Keratinocyte (primary cell): ENCODE data around the gene TRABD2B. TPM values are rescaled to one million over a fixed set of nuclear protein-coding genes. Genes with fewer than 3 reads are reported as not detected.

Source experiments
- DNase-seq: peaks from one replicate; pipeline ENCODE4 v3.0.0-alpha.2; 2011; ENCODE audit warnings: low read depth, missing footprints, low spot score
- FAIRE-seq: peaks from 2 replicates; lab custom pipeline; 2011; peaks lifted over from hg19 to GRCh38; lab: Jason Lieb, UNC
- H2AFZ ChIP-seq: 2 replicates; pipeline ENCODE4 v1.6.0; 2012; ENCODE audit warnings: low read length, control low read depth, inconsistent platforms; ENCODE audit not compliant: control insufficient read depth
- H3K27ac ChIP-seq: 2 replicates; pipeline ENCODE4 v1.5.1; 2011; ENCODE audit warnings: low read length; ENCODE audit not compliant: control insufficient read depth, insufficient read depth
- H3K27me3 ChIP-seq: 3 replicates; pipeline ENCODE4 v1.6.0; 2011; ENCODE audit warnings: low read length; ENCODE audit not compliant: control insufficient read depth, insufficient read depth; ENCODE audit errors: extremely low read depth
- H3K36me3 ChIP-seq, 2 experiments: 2 replicates in 1 of 2; 3 replicates in 1 of 2; pipeline ENCODE4 v1.5.1; 2011; ENCODE audit warnings: low read length in 2 of 2, mild to moderate bottlenecking in 1 of 2; ENCODE audit not compliant: control insufficient read depth in 2 of 2, insufficient read depth in 2 of 2; ENCODE audit errors: extremely low read depth in 1 of 2
- H3K4me1 ChIP-seq: 3 replicates; pipeline ENCODE4 v1.5.1; 2011; ENCODE audit warnings: low read length; ENCODE audit not compliant: control insufficient read depth, insufficient read depth; ENCODE audit errors: extremely low read depth
- H3K4me2 ChIP-seq: 3 replicates; pipeline ENCODE4 v1.6.0; 2011; ENCODE audit warnings: low read depth, low read length; ENCODE audit not compliant: control insufficient read depth, insufficient read depth; ENCODE audit errors: extremely low read depth
- H3K4me3 ChIP-seq, 3 experiments: fragments of 200-600 bp in 1 of 3; sonication (generic) in 1 of 3; 2 replicates in 2 of 3; 3 replicates in 1 of 3; pipeline ENCODE4 v1.5.1; 2011 to 2016; ENCODE audit warnings: low read length in 3 of 3, mild to moderate bottlenecking in 3 of 3, control low read depth in 2 of 3, inconsistent platforms in 1 of 3, low read depth in 1 of 3, mixed read lengths in 1 of 3, mixed run types in 1 of 3, moderate library complexity in 1 of 3; ENCODE audit not compliant: control insufficient read depth in 2 of 3, insufficient read depth in 2 of 3; ENCODE audit errors: extremely low read depth in 1 of 3
- H3K79me2 ChIP-seq: 2 replicates; pipeline ENCODE4 v1.6.0; 2012; ENCODE audit warnings: low read length; ENCODE audit not compliant: control insufficient read depth, insufficient read depth
- H3K9ac ChIP-seq: 3 replicates; pipeline ENCODE4 v1.6.0; 2011; ENCODE audit warnings: low read length; ENCODE audit not compliant: control insufficient read depth, insufficient read depth; ENCODE audit errors: extremely low read depth
- H3K9me1 ChIP-seq: 3 replicates; pipeline ENCODE4 v1.6.0; 2011; ENCODE audit warnings: low read length; ENCODE audit not compliant: control insufficient read depth, insufficient read depth; ENCODE audit errors: extremely low read depth
- H3K9me3 ChIP-seq: 2 replicates; pipeline ENCODE4 v1.5.1; 2012; ENCODE audit warnings: low read depth, low read length; ENCODE audit not compliant: control insufficient read depth
- H4K20me1 ChIP-seq: 3 replicates; pipeline ENCODE4 v1.6.0; 2011; ENCODE audit warnings: low read length; ENCODE audit not compliant: control insufficient read depth, insufficient read depth; ENCODE audit errors: extremely low read depth
- CTCF ChIP-seq, 3 experiments: IDR thresholded peaks in 1 of 3; conservative IDR thresholded peaks in 1 of 3; optimal IDR thresholded peaks in 1 of 3; 2 replicates in 2 of 3; 3 replicates in 1 of 3; pipeline versions ENCODE3 to v1.5.1; 2011; ENCODE audit warnings: low read length in 3 of 3, mild to moderate bottlenecking in 3 of 3, moderate library complexity in 2 of 3, control low read depth in 1 of 3, inconsistent platforms in 1 of 3; ENCODE audit not compliant: insufficient read depth in 2 of 3; ENCODE audit errors: extremely low read depth in 1 of 3
- EZH2 ChIP-seq: IDR thresholded peaks from one replicate; pipeline ENCODE4 v1.6.1; 2012; ENCODE audit warnings: inconsistent platforms, mild to moderate bottlenecking, low read length, moderate library complexity
- dilution Hi-C: fragments of 300-500 bp; cut with MboI; formaldehyde crosslinking; loops from one replicate; pipeline ENCODE4 v1.7.0; 2020; ENCODE audit warnings: low sequenced_read_pairs; ENCODE audit not compliant: extremely low pct_ligation_motif_present
- polyA plus RNA-seq, 5 experiments: library from polyadenylated mRNA; depleted of rRNA in 3 of 5; stranded (reverse) in 3 of 5; stranded (forward) in 1 of 5; unstranded in 1 of 5; fragments of >200 nt; gene quantifications; 1 replicate in 1 of 5; 2 replicates in 3 of 5; 3 replicates in 1 of 5; pipeline versions ENCODE4 v1.2.1 to v1.2.3, GENCODE V29; 2011 to 2012; ENCODE audit warnings: missing spikeins in 2 of 5, low read depth in 1 of 5, low replicate concordance in 1 of 5

The TRABD2B gene
- polyA plus RNA-seq, 1 donor (not counting 4 experiments of a cell fraction or from before 2014, with no cell fraction given) = 0.13 TPM

GRCh38 chr1:47883963-47884362, 113.2 kb downstream of the TRABD2B start:
- Histone ChIP-seq H4K20me1 (no peaks in the 10 kb centered on the region), H2AFZ (no peak overlapping the region), H3K9me3 (no peaks in the 10 kb centered on the region), H3K36me3 (no peaks in the 10 kb centered on the region), H3K79me2 (no peaks in the 10 kb centered on the region), H3K4me2 (no peak overlapping the region), H3K9ac (no peak overlapping the region), H3K4me3 (no peak overlapping the region), H3K4me1 (peaks cover 9% of the 10 kb centered on the region), H3K27me3 (peaks cover 2% of the 10 kb centered on the region), H3K9me1 (no peaks in the 10 kb centered on the region), H3K27ac (no peak overlapping the region)
- dilution Hi-C loops = no loop called here
- TF ChIP-seq CTCF (optimal IDR thresholded peaks at IDR 0.05 in 1 of 3, IDR thresholded peaks at IDR 0.05 in 1 of 3, conservative IDR thresholded peaks at IDR 0.05 in 1 of 3; ENCODE audit: extremely low read depth in 1 of 3, insufficient read depth in 2 of 3, low read length in 3 of 3) (no peak), EZH2 (no peak)
- FAIRE-seq (no peak), DNase-seq (no peak)

GRCh38 chr1:47881505-47882442, 115.4 kb downstream of the TRABD2B start:
- Histone ChIP-seq H3K79me2 (no peaks in the 10 kb centered on the region), H3K9me3 (no peaks in the 10 kb centered on the region), H3K9me1 (no peaks in the 10 kb centered on the region), H3K36me3 (no peaks in the 10 kb centered on the region), H3K4me2 (no peak overlapping the region), H3K4me3 (no peak overlapping the region), H3K9ac (no peak overlapping the region), H3K27me3 (no peaks in the 10 kb centered on the region), H4K20me1 (no peaks in the 10 kb centered on the region), H3K27ac (no peak overlapping the region), H2AFZ (no peak overlapping the region), H3K4me1 (peaks cover 9% of the 10 kb centered on the region)
- TF ChIP-seq EZH2 (no peak), CTCF (optimal IDR thresholded peaks at IDR 0.05 in 1 of 3, IDR thresholded peaks at IDR 0.05 in 1 of 3, conservative IDR thresholded peaks at IDR 0.05 in 1 of 3; ENCODE audit: extremely low read depth in 1 of 3, insufficient read depth in 2 of 3, low read length in 3 of 3) (no peak)
- DNase-seq (no peak), FAIRE-seq (no peak)
- dilution Hi-C loops = no loop called here
